Stimulated activated CD4-positive, alpha-beta T cell treated with anti-CD3 and anti-CD28 coated beads, TNF-alpha, amount 100 ng/mL, for 1 hour (primary cell): ENCODE results near the gene NUP58.
"Not testable (repeated sequence)": the region's sequence is repeated elsewhere in the genome, so short reads cannot be mapped to it uniquely, and the experiment has no call there.

Experiments used
- DNase-seq, 3 donors: peaks; one replicate each; pipeline ENCODE4 v3.0.0-alpha.2; 2020; ENCODE audit warnings: low read depth in 3 of 3, low spot score in 1 of 3

Gene NUP58

DNA sequence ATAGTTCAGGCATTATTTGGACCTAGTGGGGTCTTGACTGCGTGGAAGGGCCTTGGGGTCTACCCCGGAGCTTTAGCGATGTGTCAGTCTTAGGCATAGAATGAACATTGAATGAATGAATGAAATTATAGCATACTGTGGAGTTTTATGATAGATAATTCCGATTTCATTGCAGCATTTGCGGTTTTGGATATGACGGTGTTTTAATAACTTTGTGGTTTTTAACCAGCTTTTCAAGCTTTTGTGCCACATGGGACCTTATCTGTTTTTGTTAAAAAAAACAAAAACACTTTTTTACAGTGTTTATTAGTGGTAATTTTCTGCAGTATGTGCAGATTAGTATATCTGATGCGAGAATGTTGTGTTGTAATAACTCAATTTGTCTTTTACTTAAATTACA is 696 bp downstream of the NUP58 start:
- no peak for DNase-seq

DNA sequence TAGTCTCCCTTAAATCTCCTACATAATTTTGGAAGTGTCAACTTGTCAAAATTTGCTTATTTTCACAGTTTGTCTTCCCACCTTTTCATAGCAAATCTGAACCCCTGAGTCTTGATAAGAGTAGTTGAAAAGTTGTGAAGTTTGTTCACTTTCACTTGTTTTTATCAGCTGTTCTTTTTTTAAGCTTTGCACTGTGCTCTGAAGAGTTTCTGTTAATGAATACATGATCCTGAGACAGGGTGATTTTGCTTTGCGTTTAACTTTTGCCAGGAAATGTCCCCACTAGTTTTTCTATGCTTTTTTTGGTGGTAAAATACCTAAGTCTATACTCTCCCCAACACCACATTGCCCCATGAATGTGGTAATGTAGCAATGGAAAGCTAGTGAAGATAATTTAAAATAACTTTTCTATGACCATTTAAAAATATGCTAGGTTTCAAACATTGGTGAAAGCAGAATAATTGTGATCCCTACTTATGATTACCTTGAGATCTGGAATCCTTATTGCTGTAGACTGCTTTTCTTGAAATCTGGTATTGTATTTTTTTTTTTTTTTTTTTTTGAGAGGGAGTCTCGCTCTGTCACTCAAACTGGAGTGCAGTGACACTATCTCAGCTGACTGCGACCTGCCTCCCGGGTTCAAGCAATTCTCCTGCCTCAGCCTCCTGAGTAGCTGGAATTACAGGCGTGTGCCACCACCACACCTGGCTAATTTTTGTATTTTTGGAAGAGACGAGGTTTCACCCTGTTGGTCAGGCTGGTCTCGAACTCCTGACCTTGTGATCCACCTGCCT is 5.4 kb downstream of the NUP58 start:
- no peak for DNase-seq

DNA sequence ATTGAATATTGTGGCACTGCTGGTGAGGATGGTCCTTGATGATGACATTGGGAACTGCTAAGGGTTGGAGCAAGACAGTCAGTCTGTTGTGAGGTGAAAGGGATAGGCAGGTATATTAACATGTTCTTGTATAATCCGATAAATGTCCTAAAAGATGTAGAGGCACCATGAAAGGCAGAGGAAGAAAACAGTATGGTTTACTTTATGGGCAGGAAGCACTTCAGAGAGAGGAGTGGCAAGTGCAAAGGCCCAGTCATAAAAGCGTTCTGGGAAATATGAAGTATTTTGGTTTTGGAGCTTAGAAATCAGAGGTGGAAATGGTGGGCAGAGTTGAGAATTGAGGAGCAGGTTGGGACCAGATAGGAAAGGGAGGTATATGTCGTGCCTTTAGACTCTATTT is 9.5 kb downstream of the NUP58 start:
- no peak for DNase-seq

DNA sequence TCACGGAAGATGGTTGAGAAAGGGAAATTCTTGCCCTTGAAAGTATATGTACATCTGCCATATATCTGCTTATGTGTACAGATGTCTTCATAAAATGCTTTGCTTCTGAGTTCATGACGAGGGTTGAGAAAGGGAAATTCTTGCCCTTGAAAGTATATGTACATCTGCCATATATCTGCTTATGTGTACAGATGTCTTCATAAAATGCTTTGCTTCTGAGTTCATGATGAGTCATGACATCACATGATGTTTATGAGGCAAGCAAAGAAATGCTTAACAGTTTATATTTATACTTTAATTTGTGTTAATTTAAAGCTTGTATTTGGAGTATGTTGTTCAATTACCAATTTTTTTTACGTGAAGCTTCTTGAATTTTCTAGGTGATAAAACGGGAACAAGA is 17.5 kb downstream of the NUP58 start:
- DNase-seq, result not testable (repeated sequence)

DNA sequence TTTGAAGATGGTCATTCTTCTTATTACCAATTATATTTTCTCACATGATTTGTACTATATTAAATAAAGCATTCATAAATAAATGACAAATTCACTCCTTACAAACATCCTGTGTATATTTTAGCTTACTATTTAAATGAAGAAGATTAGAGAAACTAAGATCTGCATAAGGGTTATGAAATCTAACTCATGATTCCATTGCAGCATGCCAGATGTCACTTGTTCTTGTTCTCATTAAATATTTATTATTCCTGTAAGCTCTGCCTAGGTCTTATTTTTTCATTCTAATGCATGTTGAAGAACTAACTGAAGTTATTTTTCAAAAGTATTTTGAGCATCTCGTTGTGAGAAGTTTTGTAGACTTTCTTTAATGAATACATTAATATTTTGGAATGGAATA is 18.3 kb downstream of the NUP58 start:
- no peak for DNase-seq

DNA sequence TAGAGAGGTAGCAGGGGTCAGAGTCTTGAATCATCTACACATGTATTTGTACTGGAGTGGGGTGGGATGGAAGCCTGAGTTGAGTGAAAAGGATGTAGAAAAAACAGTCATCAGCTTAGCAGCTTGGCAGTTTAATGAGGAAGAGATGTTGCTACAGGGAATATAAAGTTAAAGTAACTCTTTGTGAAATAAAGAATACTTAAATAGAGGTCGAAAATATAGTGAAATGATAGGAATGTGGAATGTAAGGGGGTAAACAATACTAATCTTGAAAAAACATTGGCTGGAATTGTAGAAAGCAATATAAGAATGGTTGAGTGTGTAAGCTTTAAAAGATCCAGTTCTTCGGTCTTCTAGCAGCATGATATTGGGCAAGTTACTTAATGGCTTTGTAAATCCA is 22.7 kb downstream of the NUP58 start:
- DNase-seq, result no peak

DNA sequence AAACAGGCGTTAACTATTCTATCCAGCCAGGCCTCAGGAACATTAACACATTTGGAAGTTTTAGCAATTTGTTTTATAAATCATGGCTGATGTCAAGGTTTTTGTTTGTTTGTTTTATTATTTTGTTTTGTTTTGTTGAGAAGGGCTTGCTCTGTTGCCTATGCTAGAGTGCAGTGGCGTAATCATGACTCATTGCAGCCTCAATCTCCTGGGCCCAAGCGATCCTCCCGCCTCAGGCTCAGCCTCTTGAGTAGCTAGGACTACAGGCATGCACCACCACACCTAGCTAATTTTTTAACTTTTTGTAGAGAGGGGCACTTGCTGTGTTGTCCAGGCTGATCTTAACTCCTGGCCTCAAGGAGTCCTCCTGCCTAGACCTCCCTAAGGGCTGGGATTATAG is 28.3 kb downstream of the NUP58 start:
- no peak for DNase-seq

DNA sequence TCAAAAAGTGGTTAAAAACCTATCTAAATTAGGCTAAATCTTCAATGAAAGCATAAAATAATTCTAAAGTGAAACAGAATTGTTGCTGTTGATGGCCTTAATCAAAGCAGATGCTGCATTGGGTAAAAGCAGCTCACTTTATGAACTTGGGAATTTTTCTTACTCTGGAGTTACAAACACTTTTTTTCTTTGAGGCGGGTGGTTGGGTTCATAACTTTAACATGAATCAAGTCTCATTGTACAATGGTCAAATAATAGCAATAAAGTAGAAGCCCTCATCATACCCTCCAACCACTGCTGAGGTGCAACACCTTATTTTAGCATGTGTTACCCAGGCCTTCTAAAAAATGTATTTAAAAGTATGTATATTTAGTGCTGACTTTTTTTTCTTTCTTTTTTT is 29.1 kb downstream of the NUP58 start:
- DNase-seq, result no peak

DNA sequence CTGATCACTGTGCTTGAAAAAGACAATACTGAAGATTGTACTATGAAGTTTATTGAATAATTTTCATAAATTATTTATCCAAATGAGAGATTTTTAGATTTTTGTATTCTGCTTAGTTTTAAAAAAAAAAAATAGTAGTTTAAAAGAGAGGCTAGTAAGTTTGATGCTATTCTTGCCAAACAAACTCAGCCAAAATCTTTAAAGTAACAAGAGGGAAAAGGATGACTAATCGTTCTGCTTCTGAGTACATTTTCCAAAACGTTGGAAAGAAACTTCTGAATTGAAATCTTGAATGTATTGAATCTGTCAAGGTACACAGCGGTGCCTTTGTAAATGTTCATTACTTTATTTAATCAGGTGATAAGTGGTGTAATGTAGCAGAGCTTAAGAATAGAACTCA is 34.4 kb downstream of the NUP58 start:
- no peak for DNase-seq

DNA sequence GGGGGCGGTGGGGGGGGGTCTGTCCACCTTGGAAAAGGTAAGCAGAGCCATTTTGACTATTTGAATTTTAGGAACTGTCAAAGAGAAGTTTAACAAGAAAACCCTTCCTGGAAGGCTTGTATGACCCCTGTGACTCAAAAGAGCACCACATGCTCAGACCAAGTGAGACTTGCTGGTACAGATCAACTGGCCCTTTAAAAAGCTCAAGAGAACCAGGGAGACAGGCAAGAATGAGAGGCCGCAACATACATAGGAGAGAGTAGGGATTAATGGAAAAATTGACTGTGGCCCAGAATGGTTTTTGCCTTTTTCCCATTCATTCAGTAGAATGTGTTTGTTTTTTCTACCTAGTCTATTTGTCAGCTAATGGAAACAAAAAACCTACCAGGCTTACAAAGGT is 44.2 kb downstream of the NUP58 start:
- DNase-seq, result no peak

DNA sequence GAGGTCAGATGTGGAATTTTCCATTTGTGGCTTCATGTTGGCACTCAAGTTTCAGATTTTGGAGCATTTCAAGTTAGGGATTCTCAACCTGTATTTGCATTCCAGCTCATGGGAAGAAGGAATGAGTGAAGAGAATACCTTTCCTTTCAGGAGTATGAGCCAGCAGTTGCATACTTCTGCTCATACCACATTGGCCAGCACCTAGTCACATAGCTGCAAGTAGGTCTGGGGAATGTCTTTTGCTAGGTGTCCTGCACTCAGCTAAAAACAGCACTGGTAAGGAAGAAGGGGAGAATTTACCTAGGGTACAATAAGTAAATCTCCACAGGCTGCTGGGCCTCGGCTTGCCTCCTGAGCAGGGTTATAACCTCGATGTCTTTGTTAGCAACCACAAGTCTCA is 45.7 kb downstream of the NUP58 start:
- DNase-seq, result no peak

DNA sequence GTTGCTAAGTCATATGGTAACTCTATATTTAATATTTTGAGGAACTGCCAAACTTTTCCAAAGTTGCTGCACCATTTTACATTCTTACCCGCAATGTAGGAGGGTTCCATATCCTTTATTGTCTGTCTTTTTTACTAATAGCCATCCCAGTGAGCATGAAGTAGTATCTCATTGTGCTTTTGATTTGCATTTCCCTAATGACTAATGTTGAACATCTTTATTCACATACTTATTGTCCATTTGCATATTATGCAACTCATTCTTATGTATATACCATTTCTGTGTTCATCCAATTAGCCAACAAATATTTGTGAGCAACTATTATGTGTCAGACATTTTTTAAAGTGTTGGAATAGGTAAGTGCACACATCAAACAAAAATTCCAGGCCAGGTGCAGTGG is 50.0 kb downstream of the NUP58 start:
- DNase-seq, result no peak

DNA sequence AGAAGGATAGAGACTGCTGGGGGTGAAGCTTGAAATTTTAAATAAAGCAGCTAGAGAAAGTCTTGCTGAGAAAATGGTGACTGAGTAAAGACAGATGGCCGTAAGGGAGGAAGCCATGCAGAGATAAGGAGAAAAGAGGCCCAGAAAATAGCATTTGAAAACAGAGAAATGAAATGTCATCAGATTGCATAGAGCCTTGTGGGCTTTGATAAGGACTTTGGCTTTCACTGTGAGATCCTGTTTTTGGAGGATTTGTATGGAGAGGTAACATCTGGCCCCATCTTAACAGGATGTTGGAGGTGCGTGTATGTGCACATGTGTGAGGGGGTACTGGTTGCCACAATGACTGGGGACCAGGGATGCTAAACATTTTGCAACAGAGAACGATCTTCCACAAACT is 50.8 kb downstream of the NUP58 start:
- no peak for DNase-seq

DNA sequence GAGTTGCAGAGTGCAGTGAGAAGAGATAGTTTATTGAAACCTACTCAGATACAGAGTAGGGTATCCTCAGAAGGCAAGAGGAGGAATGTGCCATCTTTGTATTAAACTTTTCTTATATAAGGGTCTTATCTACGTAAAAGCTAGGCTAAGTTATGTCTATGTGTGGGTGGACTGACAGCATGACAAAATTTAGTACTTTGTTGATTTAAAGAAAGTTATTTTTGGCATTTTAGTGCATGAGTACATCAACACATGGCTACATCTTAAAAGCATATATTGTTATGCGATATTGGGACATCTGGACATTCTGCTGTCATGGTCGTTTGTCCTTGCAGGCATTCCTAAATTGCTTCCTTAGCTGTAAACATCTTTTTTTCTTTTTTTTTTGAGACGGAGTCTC is 51.4 kb downstream of the NUP58 start:
- no peak for DNase-seq

DNA sequence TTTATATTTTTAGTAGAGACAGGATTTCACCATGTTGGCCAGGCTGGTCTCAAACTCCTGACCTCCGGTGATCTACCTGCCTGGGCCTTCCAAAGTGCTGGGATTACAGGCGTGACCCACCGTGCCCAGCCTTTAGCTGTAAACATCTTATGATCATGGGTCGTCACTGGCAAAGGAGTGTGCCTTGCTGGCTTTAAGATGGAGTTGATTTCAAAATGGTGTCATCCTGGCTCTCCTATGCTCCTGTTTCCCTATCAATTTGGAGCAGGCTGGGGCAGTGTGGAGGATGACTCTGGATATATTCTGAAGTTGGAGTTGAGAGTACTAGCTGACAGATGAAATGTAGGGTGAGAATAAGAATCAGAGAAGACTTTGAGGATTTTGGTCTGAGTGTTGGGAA is 51.9 kb downstream of the NUP58 start:
- DNase-seq, result no peak

DNA sequence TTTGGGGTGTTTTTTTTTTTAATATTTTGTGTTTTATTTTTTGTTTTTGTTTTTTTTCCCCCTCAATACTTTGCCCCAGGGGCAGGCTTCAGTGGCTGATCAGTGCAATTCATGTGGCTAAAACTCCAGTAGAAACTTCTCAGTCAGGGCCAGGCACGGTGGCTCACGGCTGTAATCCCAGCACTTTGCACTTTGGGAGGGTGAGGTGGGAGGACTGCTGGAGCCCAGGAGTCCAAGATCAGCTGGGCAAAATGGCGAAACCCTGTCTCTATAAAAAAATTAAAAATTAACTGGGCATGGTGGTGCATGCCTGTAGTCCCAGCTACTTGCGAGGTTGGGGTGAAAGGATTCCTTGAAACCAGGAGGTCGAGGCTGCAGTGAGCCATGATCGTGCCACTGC is 53.0 kb downstream of the NUP58 start:
- DNase-seq, result no peak

DNA sequence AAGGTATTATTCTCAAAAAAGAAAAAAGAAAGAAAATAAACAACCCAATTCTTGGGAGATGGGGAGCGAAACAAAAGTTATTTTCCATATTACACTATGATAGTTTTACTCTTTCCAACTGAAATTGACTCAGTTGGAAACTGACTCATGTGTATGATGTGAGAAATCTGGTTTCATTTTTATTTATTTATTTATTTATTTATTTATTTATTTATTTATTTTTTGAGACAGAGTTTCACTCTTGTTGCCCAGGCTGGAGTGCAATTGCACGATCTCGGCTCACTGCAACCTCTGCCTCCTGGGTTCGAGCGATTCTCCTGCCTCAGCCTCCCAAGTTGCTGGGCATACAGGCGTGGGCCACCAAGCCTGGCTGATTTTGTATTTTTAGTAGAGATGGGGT is 59.0 kb downstream of the NUP58 start:
- not testable (repeated sequence) for DNase-seq

DNA sequence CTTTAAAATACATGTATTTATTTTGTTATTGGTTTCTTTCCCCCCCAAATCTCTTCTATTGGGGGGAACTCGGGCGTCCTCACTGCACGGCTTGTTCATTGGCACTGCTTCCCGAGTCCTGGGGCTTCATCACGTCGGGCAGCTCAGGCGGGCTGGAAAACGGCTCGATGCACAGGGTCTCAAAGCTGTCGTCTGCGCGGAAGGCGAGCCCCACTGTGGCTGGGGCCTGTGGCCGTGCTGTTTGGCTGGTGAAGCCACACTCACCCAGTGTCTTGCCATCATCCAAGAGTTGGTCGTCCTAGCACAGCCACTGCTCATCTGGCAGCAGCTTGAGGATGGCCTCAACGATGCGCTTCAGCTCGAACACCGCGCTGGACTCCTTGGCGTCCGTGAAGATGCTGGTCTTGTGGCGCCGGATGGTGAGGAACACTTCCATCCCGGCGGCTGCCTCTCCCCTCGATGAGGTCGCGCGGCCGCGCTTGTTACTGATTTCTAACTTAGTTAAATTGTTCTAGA is 64.4 kb downstream of the NUP58 start:
- no peak for DNase-seq

DNA sequence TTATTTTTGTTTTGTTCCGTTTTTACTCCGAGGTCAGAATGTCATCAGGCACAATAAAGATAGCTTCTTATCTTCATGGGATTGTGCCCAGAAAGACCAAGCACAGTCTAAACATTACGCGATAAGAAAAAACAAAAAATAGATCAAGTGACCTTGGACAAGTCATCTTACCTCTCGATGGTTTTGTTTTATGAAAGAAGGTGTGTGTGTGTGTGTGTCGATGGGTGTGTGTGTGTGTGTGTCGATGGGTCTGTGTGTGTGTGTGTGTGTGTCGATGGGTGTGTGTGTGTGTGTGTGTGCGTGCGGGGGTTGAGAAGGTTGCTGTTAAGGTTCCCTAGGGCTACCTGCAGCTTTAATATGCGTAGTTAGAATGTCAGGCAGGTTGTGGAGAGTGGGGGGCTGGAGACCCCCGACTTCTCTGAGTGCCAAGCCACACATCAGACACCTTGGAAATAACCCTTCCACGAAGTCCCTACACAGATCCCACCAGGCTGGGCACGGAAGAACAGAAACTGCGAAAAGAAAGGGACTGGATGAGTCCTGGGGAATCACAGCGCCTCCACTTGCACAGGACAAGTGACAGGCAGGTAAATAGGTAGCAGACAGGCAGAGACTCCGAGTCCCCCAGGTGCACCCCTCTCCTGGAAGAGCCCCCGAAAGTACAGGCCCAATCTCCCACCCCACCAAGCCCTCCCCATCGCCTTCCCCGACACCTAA is 69.9 kb downstream of the NUP58 start:
- DNase-seq, result no peak

DNA sequence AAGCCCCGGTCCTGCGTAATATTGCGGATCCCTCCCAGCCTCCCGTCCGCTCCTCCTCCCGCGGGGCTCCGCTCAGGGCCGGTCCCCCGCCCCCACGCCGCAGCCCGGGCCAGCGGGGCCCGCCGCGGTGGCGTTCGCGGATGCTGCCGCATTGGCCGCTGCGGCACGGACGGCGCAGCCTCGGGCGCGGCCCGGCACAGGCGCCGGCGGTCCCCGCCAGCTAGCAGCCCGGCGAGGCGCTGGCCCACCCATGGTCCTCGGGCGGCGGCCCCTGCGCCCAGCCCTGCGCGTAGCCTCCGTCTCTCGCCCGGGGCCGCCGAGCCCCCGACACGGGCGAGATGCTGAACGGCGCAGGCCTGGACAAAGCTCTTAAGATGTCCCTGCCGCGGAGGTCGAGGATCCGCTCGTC is 70.5 kb downstream of the NUP58 start, which contains the start of gene ATP8A2:
ATP8A2 (plus strand) TSS at position 100 of the 409 bp plus-strand sequence; CDS start at position 339, 239 bp downstream.
- no peak for DNase-seq

DNA sequence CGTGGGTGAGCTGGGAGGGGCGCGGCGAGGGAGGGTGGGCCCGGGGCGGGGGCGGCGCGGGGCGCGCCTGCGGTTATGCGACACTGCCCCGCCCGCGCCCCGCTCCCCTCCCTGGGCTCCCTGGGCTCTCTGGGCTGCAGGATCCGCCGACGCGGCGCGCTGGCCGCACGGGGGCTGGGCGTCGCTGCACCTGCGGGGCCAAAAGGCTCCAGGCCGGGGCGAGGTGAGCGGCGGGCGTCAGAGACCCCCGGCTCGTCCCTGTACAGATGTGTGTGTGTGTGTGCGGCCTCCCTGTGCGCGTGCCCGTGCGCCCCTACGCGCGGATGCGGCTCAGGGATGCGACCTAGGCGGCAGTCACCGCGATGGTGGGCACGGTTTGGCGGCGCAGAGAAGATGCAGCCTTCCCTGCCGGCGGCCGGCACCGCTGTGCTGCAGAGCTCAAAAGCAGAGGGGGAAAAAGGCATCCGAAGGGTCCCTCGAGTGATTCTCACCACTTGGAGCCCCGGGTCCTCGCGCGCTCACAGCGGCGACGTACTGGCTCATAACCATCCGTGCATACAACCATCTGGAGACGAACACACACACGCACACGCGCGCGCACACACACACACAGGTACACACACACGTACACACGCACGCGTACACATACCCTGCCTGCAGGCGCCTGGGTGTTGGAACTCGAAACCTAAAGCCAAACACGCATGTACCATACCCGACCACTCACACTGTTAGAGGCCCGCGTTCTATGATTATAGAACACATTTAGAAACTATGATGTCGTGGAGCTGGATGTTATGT is 71.1 kb downstream of the NUP58 start:
- no peak for DNase-seq
